HepG2 (cell line): ENCODE data around the gene DACT2. TPM values are rescaled to one million over a fixed set of nuclear protein-coding genes. Genes with fewer than 3 reads are reported as not detected.

Experiments
- ATAC-seq: fragments of 200-7000 bp; cut with Tn5 transposase; 3 replicates; pipeline ENCODE4 v1.9.1; 2020; ENCODE audit warnings: mild to moderate bottlenecking, moderate library complexity
- BruUV-seq: library from RNA; stranded (reverse); fragments of 400-500 nt; replicated peaks from 2 replicates; lab custom pipeline; 2021; lab: Mats Ljungman, UMichigan
- CTCF ChIA-PET: fragments of 300-600 bp; formaldehyde crosslinking; extraction: SDS; loops from one replicate; lab custom pipeline; 2021; ENCODE audit warnings: low total read pairs, inconsistent platforms, low intra/inter-chr PET ratio; lab: Yijun Ruan, JAX
- POLR2A ChIA-PET: fragments of 350-600 bp; sonication (Branson Sonifier 250); formaldehyde crosslinking; loops from one replicate; lab custom pipeline; 2020; ENCODE audit warnings: antibody characterized with exemption, inconsistent platforms; lab: Yijun Ruan, JAX
- DNase-seq: peaks from one replicate; pipeline ENCODE4 v3.0.0-alpha.2; 2015; ENCODE audit warnings: low spot score
- FAIRE-seq: peaks from 3 replicates; lab custom pipeline; 2011; peaks lifted over from hg19 to GRCh38; lab: Jason Lieb, UNC
- H2AFZ ChIP-seq: one replicate; pipeline ENCODE4 v1.6.1; 2011; ENCODE audit warnings: low read length, inconsistent platforms
- H3K27ac ChIP-seq: fragments of 300-600 bp; 3 replicates; pipeline ENCODE4 v1.8.0; 2011; ENCODE audit warnings: mixed run types, mild to moderate bottlenecking, mixed read lengths, low read length, inconsistent platforms; ENCODE audit not compliant: insufficient read depth; ENCODE audit errors: extremely low read length
- H3K27me3 ChIP-seq, 2 experiments: fragments of 200-600 bp in 1 of 2; 2 replicates in 1 of 2; 3 replicates in 1 of 2; pipeline versions ENCODE4 v1.6.0 to v1.8.0; 2011; ENCODE audit warnings: low read length in 2 of 2, mild to moderate bottlenecking in 2 of 2, moderate library complexity in 2 of 2, inconsistent platforms in 1 of 2; ENCODE audit not compliant: insufficient read depth in 2 of 2, control insufficient read depth in 1 of 2
- H3K36me3 ChIP-seq, 2 experiments: fragments of 200-600 bp in 1 of 2; replicated peaks in 1 of 2; 2 replicates in 1 of 2; 3 replicates in 1 of 2; pipeline versions ENCODE4 v1.5.1 to v1.8.0; 2011; ENCODE audit warnings: low read length in 2 of 2, inconsistent platforms in 1 of 2; ENCODE audit not compliant: insufficient read depth in 2 of 2, control insufficient read depth in 1 of 2
- H3K4me1 ChIP-seq: 2 replicates; pipeline ENCODE4 v1.5.1; 2012; ENCODE audit warnings: low read length, inconsistent platforms; ENCODE audit not compliant: insufficient read depth
- H3K4me2 ChIP-seq: 2 replicates; pipeline ENCODE4 v1.6.0; 2011; ENCODE audit warnings: low read depth, low read length, inconsistent platforms
- H3K4me3 ChIP-seq, 3 experiments: fragments of 200-600 bp in 1 of 3; sonication (generic), shearing (Covaris generic) in 1 of 3; replicated peaks in 1 of 3; 2 replicates each; pipeline ENCODE4 v1.5.1; 2011 to 2016; ENCODE audit warnings: low read length in 3 of 3, inconsistent platforms in 2 of 3, low read depth in 2 of 3, mild to moderate bottlenecking in 2 of 3, control low read depth in 1 of 3, mixed read lengths in 1 of 3; ENCODE audit not compliant: insufficient read depth in 1 of 3
- H3K79me2 ChIP-seq: one replicate; pipeline ENCODE4 v1.6.1; 2011; ENCODE audit warnings: low read length, inconsistent platforms; ENCODE audit not compliant: insufficient read depth
- H3K9ac ChIP-seq: 2 replicates; pipeline ENCODE4 v1.6.0; 2011; ENCODE audit warnings: mild to moderate bottlenecking, low read depth, low read length, inconsistent platforms; ENCODE audit not compliant: insufficient read depth
- H3K9me3 ChIP-seq: 2 replicates; pipeline ENCODE4 v1.5.1; 2012; ENCODE audit warnings: mild to moderate bottlenecking, low read length
- H4K20me1 ChIP-seq: 2 replicates; pipeline ENCODE4 v1.6.0; 2011; ENCODE audit warnings: inconsistent platforms, mild to moderate bottlenecking, low read length, moderate library complexity; ENCODE audit not compliant: insufficient read depth
- LRRFIP1 ChIP-seq: sonication (generic); formaldehyde crosslinking; conservative IDR thresholded peaks from 2 replicates; pipeline ENCODE4 v1.4.0; 2020; ENCODE audit warnings: missing genetic modification reagents
- WGBS: methylation state at CpG from one replicate; pipeline ENCODE4 v1.1.6; 2017; ENCODE audit warnings: low lambda C conversion rate; 5-methylcytosine and 5-hydroxymethylcytosine counted together
- in situ Hi-C: cut with HindIII; loops from 2 replicates; pipeline ENCODE4 v1.10.0; 2017; ENCODE audit warnings: low pct_unique_long_range_greater_than_20kb; ENCODE audit not compliant: extremely low pct_ligation_motif_present
- intact Hi-C: fragments of 100-400 bp; cut with micrococcal nuclease; formaldehyde crosslinking; loops from one replicate; pipeline ENCODE4 v1.10.0; 2022; ENCODE audit not compliant: unreplicated experiment
- polyA plus RNA-seq, 8 experiments: library from polyadenylated mRNA; depleted of rRNA in 3 of 8; stranded (reverse) in 7 of 8; unstranded in 1 of 8; fragments of >200 nt; fragmentation: Illumina TruSeq in 4 of 8; extraction: Trizol in 4 of 8; gene quantifications; 2 replicates each; pipeline versions ENCODE4 v1.2.1 to v1.2.3, GENCODE V29; 2011 to 2016; ENCODE audit warnings: low read depth in 4 of 8, missing spikeins in 1 of 8, mixed read lengths in 1 of 8; ENCODE audit not compliant: insufficient read depth in 1 of 8
- total RNA-seq, 5 experiments: library from RNA; depleted of rRNA; stranded (reverse); fragments of >200 nt; fragmentation: Illumina TruSeq; extraction: Trizol; gene quantifications; 2 replicates each; pipeline ENCODE4 v1.2.3, GENCODE V29; 2016; ENCODE audit warnings: low read depth in 1 of 5
- TF ChIP-seq, protein P1 (sequence below): sonication (generic); formaldehyde crosslinking; IDR thresholded peaks from 2 replicates; pipeline ENCODE4 v1.5.1; 2020; ENCODE audit warnings: missing genetic modification reagents, mild to moderate bottlenecking, borderline replicate concordance
- TF ChIP-seq, protein P2 (sequence below): sonication (generic); formaldehyde crosslinking; IDR thresholded peaks from 2 replicates; pipeline ENCODE4 v1.5.0; 2020; ENCODE audit warnings: missing genetic modification reagents, mild to moderate bottlenecking, borderline replicate concordance

DACT2 gene
- total and polyA plus RNA-seq, 2 of the 13 experiments (the other 11 are each of a cell fraction or from before 2014, with no cell fraction given), result 0.15 TPM; not detected in 1

GRCh38 chr6:168294901-168295300 is 24.7 kb downstream of the DACT2 start (continued):
- TF ChIP-seq, protein P1, sequence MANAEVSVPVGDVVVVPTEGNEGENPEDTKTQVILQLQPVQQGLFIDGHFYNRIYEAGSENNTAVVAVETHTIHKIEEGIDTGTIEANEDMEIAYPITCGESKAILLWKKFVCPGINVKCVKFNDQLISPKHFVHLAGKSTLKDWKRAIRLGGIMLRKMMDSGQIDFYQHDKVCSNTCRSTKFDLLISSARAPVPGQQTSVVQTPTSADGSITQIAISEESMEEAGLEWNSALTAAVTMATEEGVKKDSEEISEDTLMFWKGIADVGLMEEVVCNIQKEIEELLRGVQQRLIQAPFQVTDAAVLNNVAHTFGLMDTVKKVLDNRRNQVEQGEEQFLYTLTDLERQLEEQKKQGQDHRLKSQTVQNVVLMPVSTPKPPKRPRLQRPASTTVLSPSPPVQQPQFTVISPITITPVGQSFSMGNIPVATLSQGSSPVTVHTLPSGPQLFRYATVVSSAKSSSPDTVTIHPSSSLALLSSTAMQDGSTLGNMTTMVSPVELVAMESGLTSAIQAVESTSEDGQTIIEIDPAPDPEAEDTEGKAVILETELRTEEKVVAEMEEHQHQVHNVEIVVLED (CRISPR knock-in tag), result no peak

DNA sequence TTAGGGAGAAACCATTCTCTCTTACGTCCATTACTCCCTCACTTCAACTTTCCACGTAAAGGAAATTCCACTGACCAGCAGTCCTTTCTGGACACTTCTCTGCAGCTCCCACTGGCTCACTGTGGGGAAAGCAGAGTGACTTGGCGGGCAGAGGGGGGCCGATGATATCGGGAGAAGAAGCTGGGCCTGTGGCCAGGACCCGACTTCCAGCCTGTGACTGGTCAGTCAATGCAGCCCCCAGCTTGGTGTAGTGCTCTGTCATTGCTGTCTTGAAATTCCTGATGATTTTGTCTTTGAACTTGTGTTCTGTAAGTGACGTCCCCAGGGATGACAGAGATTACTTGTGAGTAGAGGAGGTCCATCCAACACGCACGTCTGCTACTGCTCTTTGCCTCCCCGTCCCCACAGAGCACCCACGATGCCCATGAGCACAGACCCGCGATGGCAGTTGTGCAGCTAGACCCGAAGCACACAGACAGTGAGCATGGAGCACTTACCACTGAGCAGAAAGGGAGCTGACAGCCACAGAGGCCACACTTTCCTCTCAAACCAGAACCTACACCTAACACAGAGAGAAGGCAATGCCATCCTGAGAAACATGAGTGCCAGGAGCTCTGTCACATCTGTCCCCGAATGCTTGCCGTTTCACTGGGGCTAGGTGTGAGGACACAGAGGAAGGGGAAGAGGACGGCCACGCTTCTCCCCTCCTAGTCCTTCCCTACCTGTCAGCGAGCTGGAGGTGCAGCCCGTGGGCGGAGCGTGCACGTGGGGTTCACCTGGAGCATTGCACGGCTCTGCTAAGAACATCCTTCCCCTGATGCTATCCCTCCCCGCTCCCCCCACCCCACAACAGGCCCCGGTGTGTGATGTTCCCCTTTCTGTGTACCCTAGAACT is 25.7 kb downstream of the DACT2 start:
- in situ Hi-C loops, result no loop called here
- Histone ChIP-seq H3K27ac (no peak overlapping the region), H3K36me3 (no peaks in the 10 kb centered on the region), H4K20me1 (no peaks in the 10 kb centered on the region), H3K9me3 (no peaks in the 10 kb centered on the region), H3K79me2 (no peaks in the 10 kb centered on the region), H2AFZ (no peak overlapping the region), H3K4me3 (no peak overlapping the region), H3K27me3 (no peaks in the 10 kb centered on the region; a peak in 1 of 5 replicates), H3K4me2 (no peak overlapping the region), H3K4me1 (peaks cover 15% of the 10 kb centered on the region), H3K9ac (no peak overlapping the region)
- no TSS peak for BruUV-seq
- intact Hi-C loops, result no loop called here
- FAIRE-seq (no peak), DNase-seq (no peak), ATAC-seq (no peak)
- CTCF ChIA-PET, result no interaction called here
- 67% methylated on average over 26 of the region's 26 CpGs for WGBS
- POLR2A ChIA-PET, result no interaction called here
- no peak for TF ChIP-seq LRRFIP1 (CRISPR knock-in tag)
- TF ChIP-seq, protein P2, sequence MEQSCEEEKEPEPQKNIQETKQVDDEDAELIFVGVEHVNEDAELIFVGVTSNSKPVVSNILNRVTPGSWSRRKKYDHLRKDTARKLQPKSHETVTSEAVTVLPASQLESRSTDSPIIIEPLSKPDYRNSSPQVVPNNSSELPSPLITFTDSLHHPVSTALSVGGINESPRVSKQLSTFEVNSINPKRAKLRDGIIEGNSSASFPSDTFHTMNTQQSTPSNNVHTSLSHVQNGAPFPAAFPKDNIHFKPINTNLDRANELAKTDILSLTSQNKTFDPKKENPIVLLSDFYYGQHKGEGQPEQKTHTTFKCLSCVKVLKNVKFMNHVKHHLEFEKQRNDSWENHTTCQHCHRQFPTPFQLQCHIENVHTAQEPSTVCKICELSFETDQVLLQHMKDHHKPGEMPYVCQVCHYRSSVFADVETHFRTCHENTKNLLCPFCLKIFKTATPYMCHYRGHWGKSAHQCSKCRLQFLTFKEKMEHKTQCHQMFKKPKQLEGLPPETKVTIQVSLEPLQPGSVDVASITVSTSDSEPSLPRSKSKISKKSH (CRISPR knock-in tag), result 0 out of 2 replicates have a peak, but pooled peaks have one; percentile 36
- TF ChIP-seq, all 625 proteins: peak for 1
